Measurements from ENCODE around the gene LDLRAD3. TPM values are rescaled to one million over a fixed set of nuclear protein-coding genes. Genes with fewer than 3 reads are reported as not detected.
A peak's percentile ranks its signal among the peaks of the same experiment; 100 is the strongest.

The LDLRAD3 gene
- total RNA-seq, 2 experiments from 2014 or later, result not detected

GRCh38 chr11:35933320-35933871, 10.5 kb upstream of the LDLRAD3 start:
- CTCF ChIA-PET, result no interaction called here
- Mint-ChIP-seq H3K27me3 (peaks cover 13% of the 10 kb centered on the region), H3K4me1 (no peaks in the 10 kb centered on the region), H3K9me3 (ENCODE audit: low read depth) (no peaks in the 10 kb centered on the region), H3K27ac (no peak overlapping the region), H3K36me3 (no peaks in the 10 kb centered on the region), H3K4me3 (no peak overlapping the region)
- DNase-seq (no peak), ATAC-seq (no peak)

- H3K4me1 Mint-ChIP-seq, result no peaks in the 10 kb centered on the region
- no peak overlapping the region for H3K4me3 Mint-ChIP-seq
- CTCF ChIA-PET, result no interaction called here
- ATAC-seq, result no peak
- no peak overlapping the region for H3K27ac Mint-ChIP-seq
- H3K36me3 Mint-ChIP-seq, result no peaks in the 10 kb centered on the region
- peaks cover 14% of the 10 kb centered on the region for H3K27me3 Mint-ChIP-seq
- DNase-seq, result no peak
- H3K9me3 Mint-ChIP-seq (ENCODE audit: low read depth), result no peaks in the 10 kb centered on the region
Measured at GRCh38 chr11:35934271-35934670, 9.6 kb upstream of the LDLRAD3 start.

GRCh38 chr11:35934981-35935380, 8.9 kb upstream of the LDLRAD3 start:
- no peak overlapping the region for H3K27ac Mint-ChIP-seq
- no peak overlapping the region for H3K4me3 Mint-ChIP-seq
- peaks cover 14% of the 10 kb centered on the region for H3K27me3 Mint-ChIP-seq
- no peak for ATAC-seq
- CTCF ChIA-PET, result no interaction called here
- H3K36me3 Mint-ChIP-seq, result no peaks in the 10 kb centered on the region
- H3K9me3 Mint-ChIP-seq (ENCODE audit: low read depth), result no peaks in the 10 kb centered on the region
- no peaks in the 10 kb centered on the region for H3K4me1 Mint-ChIP-seq
- no peak for DNase-seq

- H3K9me3 Mint-ChIP-seq (ENCODE audit: low read depth), result no peaks in the 10 kb centered on the region
- H3K27me3 Mint-ChIP-seq, result peaks cover 14% of the 10 kb centered on the region
Measured at GRCh38 chr11:35935390-35935789, 8.5 kb upstream of the LDLRAD3 start.

GRCh38 chr11:35937111-35937510, 6.8 kb upstream of the LDLRAD3 start:
- no peak for ATAC-seq
- CTCF ChIA-PET, result no interaction called here

More at GRCh38 chr11:35935390-35935789, 8.5 kb upstream of the LDLRAD3 start:
- Mint-ChIP-seq H3K4me1 (no peaks in the 10 kb centered on the region), H3K4me3 (no peak overlapping the region), H3K27ac (no peak overlapping the region), H3K36me3 (no peaks in the 10 kb centered on the region)
- CTCF ChIA-PET, result no interaction called here
- DNase-seq (no peak), ATAC-seq (no peak)

GRCh38 chr11:35937700-35938099, 6.2 kb upstream of the LDLRAD3 start:
- Mint-ChIP-seq H3K4me1 (no peaks in the 10 kb centered on the region), H3K4me3 (no peak overlapping the region), H3K27ac (no peak overlapping the region), H3K36me3 (no peaks in the 10 kb centered on the region), H3K9me3 (ENCODE audit: low read depth) (no peaks in the 10 kb centered on the region), H3K27me3 (peaks cover 24% of the 10 kb centered on the region)
- no peak for DNase-seq
- ATAC-seq, result no peak
- CTCF ChIA-PET, result no interaction called here

More at GRCh38 chr11:35937111-35937510, 6.8 kb upstream of the LDLRAD3 start:
- Mint-ChIP-seq H3K27me3 (peaks cover 18% of the 10 kb centered on the region), H3K36me3 (no peaks in the 10 kb centered on the region), H3K9me3 (ENCODE audit: low read depth) (no peaks in the 10 kb centered on the region), H3K27ac (no peak overlapping the region), H3K4me1 (no peaks in the 10 kb centered on the region), H3K4me3 (no peak overlapping the region)
- no peak for DNase-seq

- ATAC-seq (no peak), DNase-seq (no peak)
- Mint-ChIP-seq H3K4me3 (no peak overlapping the region), H3K36me3 (no peaks in the 10 kb centered on the region), H3K9me3 (ENCODE audit: low read depth) (no peaks in the 10 kb centered on the region), H3K27me3 (peaks cover 26% of the 10 kb centered on the region), H3K4me1 (no peaks in the 10 kb centered on the region), H3K27ac (no peak overlapping the region)
- CTCF ChIA-PET, result no interaction called here
Measured at GRCh38 chr11:35938231-35938630, 5.6 kb upstream of the LDLRAD3 start.

GRCh38 chr11:35943309-35943708, 553 bp upstream of the LDLRAD3 start:
- CTCF ChIA-PET, result no interaction called here
- ATAC-seq (no peak), DNase-seq (no peak)
- Mint-ChIP-seq H3K27ac (no peak overlapping the region), H3K9me3 (ENCODE audit: low read depth) (no peaks in the 10 kb centered on the region), H3K27me3 (peaks cover 40% of the 10 kb centered on the region), H3K4me3 (peak overlapping the region; percentile 45), H3K36me3 (no peaks in the 10 kb centered on the region), H3K4me1 (peaks cover 8% of the 10 kb centered on the region)

- CTCF ChIA-PET, result no interaction called here
- H3K9me3 Mint-ChIP-seq (ENCODE audit: low read depth), result no peaks in the 10 kb centered on the region
- ATAC-seq, result no peak
- H3K27ac Mint-ChIP-seq, result no peak overlapping the region
- DNase-seq, result no peak
- peaks cover 39% of the 10 kb centered on the region for H3K27me3 Mint-ChIP-seq
- no peaks in the 10 kb centered on the region for H3K36me3 Mint-ChIP-seq
- H3K4me3 Mint-ChIP-seq, result peak overlapping the region; percentile 54
- peaks cover 8% of the 10 kb centered on the region for H3K4me1 Mint-ChIP-seq
Measured at GRCh38 chr11:35944503-35945136, 758 bp downstream of the LDLRAD3 start.

GRCh38 chr11:35945137-35945518, 1.3 kb downstream of the LDLRAD3 start:
- H3K9me3 Mint-ChIP-seq (ENCODE audit: low read depth), result no peaks in the 10 kb centered on the region
- no peaks in the 10 kb centered on the region for H3K36me3 Mint-ChIP-seq
- CTCF ChIA-PET, result no interaction called here
- H3K27me3 Mint-ChIP-seq, result peaks cover 39% of the 10 kb centered on the region
- no peak for ATAC-seq
- no peak for DNase-seq
- peaks cover 8% of the 10 kb centered on the region for H3K4me1 Mint-ChIP-seq
- H3K4me3 Mint-ChIP-seq, result no peak overlapping the region
- H3K27ac Mint-ChIP-seq, result no peak overlapping the region

GRCh38 chr11:35946766-35947165, 2.9 kb downstream of the LDLRAD3 start:
- H3K27me3 Mint-ChIP-seq, result peaks cover 36% of the 10 kb centered on the region
- CTCF ChIA-PET, result no interaction called here
- H3K27ac Mint-ChIP-seq, result no peak overlapping the region

GRCh38 chr11:35947437-35947836, 3.6 kb downstream of the LDLRAD3 start:
- CTCF ChIA-PET, result no interaction called here
- peaks cover 35% of the 10 kb centered on the region for H3K27me3 Mint-ChIP-seq

More at GRCh38 chr11:35946766-35947165, 2.9 kb downstream of the LDLRAD3 start:
- no peak for ATAC-seq
- no peak overlapping the region for H3K4me3 Mint-ChIP-seq
- no peak for DNase-seq
- H3K9me3 Mint-ChIP-seq (ENCODE audit: low read depth), result no peaks in the 10 kb centered on the region
- H3K4me1 Mint-ChIP-seq, result peaks cover 8% of the 10 kb centered on the region
- no peaks in the 10 kb centered on the region for H3K36me3 Mint-ChIP-seq

GRCh38 chr11:35949242-35949641, 5.4 kb downstream of the LDLRAD3 start:
- H3K4me3 Mint-ChIP-seq, result no peak overlapping the region
- H3K9me3 Mint-ChIP-seq (ENCODE audit: low read depth), result no peaks in the 10 kb centered on the region
- H3K4me1 Mint-ChIP-seq, result peaks cover 6% of the 10 kb centered on the region
- peaks cover 21% of the 10 kb centered on the region for H3K27me3 Mint-ChIP-seq
- no peaks in the 10 kb centered on the region for H3K36me3 Mint-ChIP-seq
- CTCF ChIA-PET, result no interaction called here
- no peak overlapping the region for H3K27ac Mint-ChIP-seq
- no peak for DNase-seq
- no peak for ATAC-seq

More at GRCh38 chr11:35947437-35947836, 3.6 kb downstream of the LDLRAD3 start:
- H3K36me3 Mint-ChIP-seq, result no peaks in the 10 kb centered on the region
- H3K4me3 Mint-ChIP-seq, result no peak overlapping the region
- no peaks in the 10 kb centered on the region for H3K9me3 Mint-ChIP-seq (ENCODE audit: low read depth)
- ATAC-seq (no peak), DNase-seq (no peak)
- peaks cover 8% of the 10 kb centered on the region for H3K4me1 Mint-ChIP-seq
- no peak overlapping the region for H3K27ac Mint-ChIP-seq

- no peaks in the 10 kb centered on the region for H3K9me3 Mint-ChIP-seq (ENCODE audit: low read depth)
- no peak overlapping the region for H3K4me3 Mint-ChIP-seq
- peaks cover 12% of the 10 kb centered on the region for H3K27me3 Mint-ChIP-seq
- ATAC-seq (no peak), DNase-seq (no peak)
- CTCF ChIA-PET, result no interaction called here
- no peaks in the 10 kb centered on the region for H3K36me3 Mint-ChIP-seq
- no peaks in the 10 kb centered on the region for H3K4me1 Mint-ChIP-seq
- no peak overlapping the region for H3K27ac Mint-ChIP-seq
Measured at GRCh38 chr11:35950082-35950481, 6.2 kb downstream of the LDLRAD3 start.

Data from activated CD8-positive, alpha-beta memory T cell treated with anti-CD3 and anti-CD28 coated beads, Interleukin-2, amount 10 ng/mL, durations not matched to agents 7 days and 5 days (primary cell).